Neural crest cell (in vitro differentiated cells): Measurements from ENCODE around the gene CALML3. TPM values are rescaled to one million over a fixed set of nuclear protein-coding genes. Genes with fewer than 3 reads are reported as not detected.
A peak's percentile ranks its signal among the peaks of the same experiment; 100 is the strongest.

ENCODE experiments used
- DNase-seq: peaks from one replicate; pipeline ENCODE4 v3.0.0; 2021; ENCODE audit warnings: low read depth, mixed read lengths, low spot score
- H3K27ac Mint-ChIP-seq: one replicate; pipeline ENCODE4 v1.8.0; 2021; ENCODE audit warnings: mild to moderate bottlenecking, mixed read lengths; ENCODE audit not compliant: unreplicated experiment
- H3K27me3 Mint-ChIP-seq: 2 replicates; pipeline ENCODE4 v1.8.0; 2021; ENCODE audit warnings: low read depth, mild to moderate bottlenecking, mixed read lengths
- H3K36me3 Mint-ChIP-seq: 2 replicates; pipeline ENCODE4 v1.8.0; 2021; ENCODE audit warnings: low read depth, mild to moderate bottlenecking, mixed read lengths
- H3K4me1 Mint-ChIP-seq: 2 replicates; pipeline ENCODE4 v1.8.0; 2021; ENCODE audit warnings: mixed read lengths
- H3K4me3 Mint-ChIP-seq: one replicate; pipeline ENCODE4 v1.8.0; 2021; ENCODE audit warnings: mild to moderate bottlenecking, mixed read lengths
- H3K9me3 Mint-ChIP-seq: 2 replicates; pipeline ENCODE4 v1.8.0; 2021; ENCODE audit warnings: mixed read lengths
- total RNA-seq: library from RNA; stranded (reverse); gene quantifications from 2 replicates; pipeline ENCODE4 v1.2.1, GENCODE V29; 2021
- TF ChIP-seq, protein P1 (sequence below): fragments of 200-600 bp; sonication (generic); conservative IDR thresholded peaks from 2 replicates; pipeline ENCODE4 v1.5.0; 2021; ENCODE audit warnings: antibody characterized with exemption, mild to moderate bottlenecking

The CALML3 gene
- total RNA-seq, 1 donor from 2014 or later, result not detected

DNA sequence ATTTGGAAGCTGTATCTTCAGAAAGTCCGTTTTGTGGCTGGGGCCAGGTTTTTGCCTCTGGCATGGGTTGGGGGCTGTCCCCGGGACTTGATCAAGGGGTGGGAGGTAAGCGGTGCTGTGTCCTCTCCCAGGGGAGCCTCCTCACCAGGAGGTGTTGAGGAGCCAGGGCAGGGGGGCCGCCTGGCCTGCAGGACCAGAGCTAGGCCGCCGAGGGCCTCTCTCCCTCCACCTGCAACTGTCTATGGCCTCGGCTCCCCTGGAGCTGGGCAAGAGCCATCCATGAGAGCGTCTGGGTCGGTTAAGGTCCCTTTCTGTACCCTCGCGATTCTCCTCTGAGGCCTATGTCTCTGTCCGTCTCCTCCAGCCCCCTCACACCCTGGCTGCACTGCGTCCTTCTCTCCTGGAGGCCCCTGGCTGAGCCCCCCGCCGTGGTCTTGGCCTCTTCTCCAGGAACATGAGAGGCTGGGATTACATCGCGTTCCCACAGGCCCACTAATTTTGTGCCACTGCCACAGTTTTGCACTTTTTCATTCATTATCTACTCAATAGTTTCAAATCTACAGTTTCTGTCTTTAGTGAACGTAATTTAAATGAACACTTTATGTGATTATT is 46.0 kb upstream of the CALML3 start:
- Mint-ChIP-seq H3K9me3 (peaks cover 2% of the 10 kb centered on the region), H3K36me3 (no peaks in the 10 kb centered on the region), H3K4me3 (no peak overlapping the region), H3K4me1 (no peaks in the 10 kb centered on the region), H3K27ac (no peak overlapping the region), H3K27me3 (peaks cover 6% of the 10 kb centered on the region)
- TF ChIP-seq, protein P1, sequence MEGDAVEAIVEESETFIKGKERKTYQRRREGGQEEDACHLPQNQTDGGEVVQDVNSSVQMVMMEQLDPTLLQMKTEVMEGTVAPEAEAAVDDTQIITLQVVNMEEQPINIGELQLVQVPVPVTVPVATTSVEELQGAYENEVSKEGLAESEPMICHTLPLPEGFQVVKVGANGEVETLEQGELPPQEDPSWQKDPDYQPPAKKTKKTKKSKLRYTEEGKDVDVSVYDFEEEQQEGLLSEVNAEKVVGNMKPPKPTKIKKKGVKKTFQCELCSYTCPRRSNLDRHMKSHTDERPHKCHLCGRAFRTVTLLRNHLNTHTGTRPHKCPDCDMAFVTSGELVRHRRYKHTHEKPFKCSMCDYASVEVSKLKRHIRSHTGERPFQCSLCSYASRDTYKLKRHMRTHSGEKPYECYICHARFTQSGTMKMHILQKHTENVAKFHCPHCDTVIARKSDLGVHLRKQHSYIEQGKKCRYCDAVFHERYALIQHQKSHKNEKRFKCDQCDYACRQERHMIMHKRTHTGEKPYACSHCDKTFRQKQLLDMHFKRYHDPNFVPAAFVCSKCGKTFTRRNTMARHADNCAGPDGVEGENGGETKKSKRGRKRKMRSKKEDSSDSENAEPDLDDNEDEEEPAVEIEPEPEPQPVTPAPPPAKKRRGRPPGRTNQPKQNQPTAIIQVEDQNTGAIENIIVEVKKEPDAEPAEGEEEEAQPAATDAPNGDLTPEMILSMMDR, result no peak
- DNase-seq, result no peak

DNA sequence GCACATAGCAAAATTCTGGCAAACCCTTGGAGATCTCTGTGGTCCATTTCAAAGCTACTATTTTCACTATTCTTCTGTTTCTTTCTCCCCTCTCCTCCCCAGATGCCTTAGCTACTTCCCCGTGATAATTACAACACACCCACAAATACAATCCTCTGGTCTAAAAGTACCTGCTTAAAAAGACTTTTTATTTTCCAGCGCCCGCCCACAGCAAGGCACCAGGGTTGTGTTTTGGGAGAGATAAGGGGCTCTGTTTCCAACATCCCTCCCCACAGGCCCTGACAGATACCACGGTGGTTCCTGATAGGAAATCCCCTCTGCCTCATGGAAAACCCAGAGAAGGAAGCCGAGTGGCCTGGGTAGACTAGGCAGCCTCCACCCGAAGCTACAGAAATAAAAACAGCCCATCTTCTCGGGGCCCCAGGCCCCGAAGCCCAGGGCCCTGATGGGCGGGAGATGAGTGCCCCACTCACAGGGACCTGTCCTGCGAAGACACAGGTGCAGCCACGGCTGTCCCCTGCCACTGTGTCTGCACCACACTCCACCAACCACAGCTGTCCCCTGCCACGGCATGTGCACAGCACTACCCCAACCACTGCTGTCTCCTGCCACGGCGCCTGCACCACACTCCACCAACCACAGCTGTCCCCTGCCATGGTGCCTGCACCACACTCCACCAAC is 45.1 kb upstream of the CALML3 start:
- Mint-ChIP-seq H3K36me3 (no peaks in the 10 kb centered on the region), H3K4me3 (no peak overlapping the region), H3K9me3 (peaks cover 2% of the 10 kb centered on the region), H3K27me3 (peaks cover 6% of the 10 kb centered on the region), H3K27ac (peak overlapping the region; percentile 6), H3K4me1 (no peaks in the 10 kb centered on the region)
- DNase-seq, result no peak
- TF ChIP-seq, protein P1, result no peak

DNA sequence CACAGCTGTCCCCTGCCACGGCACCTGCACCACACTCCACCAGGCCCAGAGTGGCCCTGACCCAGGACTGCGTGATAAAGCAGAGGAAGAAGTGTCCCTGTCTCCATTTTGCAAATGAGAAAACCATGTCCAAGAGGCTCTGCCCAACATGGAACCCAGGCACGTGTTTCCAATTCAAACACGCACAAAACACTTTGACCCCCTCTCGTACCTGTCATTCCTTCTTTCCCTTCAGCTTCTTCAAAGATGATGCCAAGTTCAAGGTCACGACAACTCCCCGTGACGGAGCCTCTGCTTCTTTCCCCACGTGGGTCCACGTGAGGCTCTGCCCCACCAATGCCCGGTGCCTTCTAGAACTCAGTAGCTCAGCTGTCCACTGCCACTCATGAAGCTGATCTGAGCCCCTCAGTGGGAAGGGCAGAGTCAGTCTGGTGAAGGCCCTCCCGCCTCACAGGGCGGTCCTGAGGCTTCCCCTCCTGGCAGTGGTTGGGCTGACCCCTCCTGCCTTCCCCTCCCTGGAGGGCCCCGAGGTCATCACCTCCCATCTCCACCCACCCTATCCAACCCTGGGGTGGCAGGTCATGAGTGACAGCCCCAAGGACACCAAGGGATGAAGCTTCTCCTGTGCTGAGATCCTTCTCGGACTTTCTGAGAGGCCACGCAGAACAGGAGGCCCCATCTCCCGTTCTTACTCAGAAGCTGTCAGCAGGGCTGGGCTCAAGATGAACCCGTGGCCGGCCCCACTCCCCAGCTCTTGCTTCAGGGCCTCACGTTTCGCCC is 44.4 kb upstream of the CALML3 start:
- TF ChIP-seq, protein P1, result no peak
- no peak for DNase-seq
- peaks cover 2% of the 10 kb centered on the region for H3K9me3 Mint-ChIP-seq
- H3K4me1 Mint-ChIP-seq, result no peaks in the 10 kb centered on the region
- H3K4me3 Mint-ChIP-seq, result no peak overlapping the region
- H3K27ac Mint-ChIP-seq, result no peak overlapping the region
- no peaks in the 10 kb centered on the region for H3K36me3 Mint-ChIP-seq
- peaks cover 6% of the 10 kb centered on the region for H3K27me3 Mint-ChIP-seq

DNA sequence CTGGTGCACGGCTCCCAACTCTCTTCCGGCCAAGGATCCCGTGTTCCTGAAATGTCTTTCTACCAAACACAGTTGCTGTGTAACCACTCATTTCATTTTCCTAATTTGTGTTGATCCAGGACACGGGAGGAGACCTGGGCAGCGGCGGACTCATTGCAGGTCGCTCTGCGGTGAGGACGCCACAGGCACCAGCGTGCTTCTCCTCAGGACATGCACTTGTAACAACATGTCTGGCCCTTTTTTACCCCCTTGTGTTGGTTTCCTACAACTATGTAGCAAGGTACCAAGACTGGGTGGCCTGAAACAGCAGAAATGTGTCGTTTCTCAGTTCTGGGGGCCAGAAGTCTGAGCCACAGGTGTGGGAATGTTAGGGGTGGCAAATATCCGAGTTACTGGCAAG is 43.6 kb upstream of the CALML3 start:
- TF ChIP-seq, protein P1, result no peak
- no peaks in the 10 kb centered on the region for H3K4me1 Mint-ChIP-seq
- H3K27me3 Mint-ChIP-seq, result peaks cover 6% of the 10 kb centered on the region
- no peak overlapping the region for H3K4me3 Mint-ChIP-seq
- H3K27ac Mint-ChIP-seq, result no peak overlapping the region
- DNase-seq, result no peak
- no peaks in the 10 kb centered on the region for H3K36me3 Mint-ChIP-seq
- H3K9me3 Mint-ChIP-seq, result peaks cover 2% of the 10 kb centered on the region

DNA sequence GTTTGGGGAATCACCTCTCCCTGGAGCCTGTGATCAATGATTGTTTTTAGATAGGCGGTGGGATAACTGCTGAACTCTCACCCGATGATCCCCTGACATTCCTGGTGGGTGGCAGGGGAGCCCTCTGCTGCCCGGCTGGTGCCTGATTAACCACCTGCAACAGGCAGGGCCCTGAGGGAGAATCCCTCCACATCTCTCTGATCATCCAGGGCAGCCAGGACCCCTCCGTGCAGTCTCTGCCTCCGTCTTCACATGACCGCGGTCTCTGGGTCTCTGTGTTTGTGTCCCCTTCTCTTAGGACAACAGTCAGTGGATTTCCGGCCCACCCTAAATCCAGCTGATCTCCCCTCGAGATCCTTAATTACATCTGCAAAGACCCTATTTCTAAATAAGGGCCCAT is 42.7 kb upstream of the CALML3 start:
- TF ChIP-seq, protein P1, result no peak
- no peak overlapping the region for H3K27ac Mint-ChIP-seq
- H3K27me3 Mint-ChIP-seq, result no peaks in the 10 kb centered on the region
- H3K9me3 Mint-ChIP-seq, result peaks cover 2% of the 10 kb centered on the region
- no peak overlapping the region for H3K4me3 Mint-ChIP-seq
- no peak for DNase-seq
- H3K4me1 Mint-ChIP-seq, result no peaks in the 10 kb centered on the region
- H3K36me3 Mint-ChIP-seq, result no peaks in the 10 kb centered on the region
